HG03558 (cell line): Measurements from ENCODE around the gene ZACN.

Experiments used
- ATAC-seq: cut with Tn5 transposase; IDR thresholded peaks from one replicate; pipeline ENCODE4 v1.9.1; 2021; ENCODE audit warnings: moderate number of reproducible peaks; ENCODE audit not compliant: unreplicated experiment; ENCODE audit errors: extremely low read depth

Gene ZACN

GRCh38 chr17:76125922-76126321 lies 46.9 kb downstream of the ZACN start:
- no peak for ATAC-seq

DNA sequence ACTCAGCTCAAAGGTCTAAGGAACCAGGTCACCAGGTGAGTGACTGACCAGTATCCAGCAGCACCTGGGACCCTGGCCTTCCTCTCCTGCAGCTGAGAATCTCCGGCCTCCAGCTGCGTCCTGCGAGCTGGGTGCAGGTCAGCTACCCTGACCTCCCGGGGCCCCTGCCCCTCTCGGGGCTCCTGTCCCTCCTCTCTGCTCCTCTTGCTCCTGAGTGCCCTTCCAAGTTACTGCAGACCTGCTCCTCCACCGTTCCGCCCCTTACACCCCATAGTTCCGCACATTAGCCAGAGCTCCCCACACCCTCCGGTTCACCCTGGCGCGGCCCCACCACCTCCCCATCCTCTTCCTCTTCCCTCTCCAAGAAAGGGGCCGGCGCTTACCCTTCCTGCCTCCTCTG lies 51.5 kb downstream of the ZACN start:
- no peak for ATAC-seq

GRCh38 chr17:76131051-76131691 lies 52.2 kb downstream of the ZACN start:
- no peak for ATAC-seq

DNA sequence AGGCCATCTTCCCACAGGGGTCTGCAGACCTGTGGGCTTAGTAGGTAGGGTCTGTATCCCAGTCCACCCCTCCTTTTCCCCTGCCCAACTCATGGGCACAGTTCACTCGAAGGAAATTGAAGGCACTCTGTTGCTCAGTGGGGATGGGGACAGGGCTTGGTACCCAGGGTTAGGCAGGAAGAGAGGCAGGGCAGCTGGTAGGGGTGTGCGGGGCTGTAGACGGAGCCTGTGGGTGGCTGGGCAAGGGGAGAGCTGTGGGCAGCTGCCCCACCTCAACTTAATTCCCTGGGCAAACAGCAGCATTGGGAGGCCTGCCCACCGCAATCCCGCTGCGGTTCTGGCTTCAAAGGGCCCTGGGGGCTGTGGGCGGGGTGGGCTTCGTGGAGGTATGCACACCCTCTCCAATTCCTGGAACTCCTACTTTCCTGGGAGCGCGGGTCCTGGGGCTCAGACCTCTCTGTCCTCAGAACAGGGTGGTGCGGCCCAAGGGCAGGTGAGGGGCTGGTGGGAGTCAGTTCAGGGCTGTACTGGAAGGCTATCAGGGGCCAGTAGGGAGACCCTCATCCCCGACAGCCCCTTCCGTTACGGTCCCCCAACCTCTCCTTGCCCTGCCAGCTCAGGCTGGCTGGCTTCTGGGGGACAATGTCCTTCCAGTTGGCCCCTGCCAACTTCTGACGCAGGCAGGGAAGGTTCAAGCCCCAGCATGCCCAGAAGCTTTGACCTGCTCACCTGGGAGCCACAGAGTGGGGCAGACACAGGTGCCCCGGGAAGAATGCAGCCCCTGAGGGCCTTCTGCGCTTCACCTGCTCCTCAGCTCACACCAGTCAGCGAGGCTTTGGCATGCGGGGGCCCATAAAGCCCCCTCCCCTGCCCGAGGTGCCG lies 53.0 kb downstream of the ZACN start:
- ATAC-seq, result no peak
